Activated CD8-positive, alpha-beta T cell treated with anti-CD3 and anti-CD28 coated beads for 36 hours (primary cell): ENCODE data around the gene APOA5. TPM values are rescaled to one million over a fixed set of nuclear protein-coding genes. Genes with fewer than 3 reads are reported as not detected.

Source experiments
- ATAC-seq: fragments of 200-7000 bp; cut with Tn5 transposase; one replicate; pipeline ENCODE4 v1.10.0; 2021; ENCODE audit warnings: mild to moderate bottlenecking, moderate library complexity
- CTCF ChIA-PET: fragments of 350-600 bp; sonication (Branson Sonifier 250); formaldehyde crosslinking; loops from one replicate; lab custom pipeline; 2021; ENCODE audit warnings: antibody characterized with exemption; lab: Charles Lee
- POLR2A ChIA-PET: fragments of 350-600 bp; sonication (Branson Sonifier 250); formaldehyde crosslinking; loops from one replicate; lab custom pipeline; 2021; ENCODE audit warnings: antibody characterized with exemption; lab: Charles Lee
- DNase-seq: peaks from one replicate; pipeline ENCODE4 v3.0.0-alpha.2; 2020
- H3K27ac Mint-ChIP-seq: one replicate; pipeline ENCODE4 v1.8.0; 2021; ENCODE audit warnings: mild to moderate bottlenecking, mixed read lengths
- H3K27me3 Mint-ChIP-seq: one replicate; pipeline ENCODE4 v1.8.0; 2021; ENCODE audit warnings: mixed read lengths
- H3K36me3 Mint-ChIP-seq: one replicate; pipeline ENCODE4 v1.8.0; 2021; ENCODE audit warnings: low read depth, mixed read lengths
- H3K4me1 Mint-ChIP-seq: one replicate; pipeline ENCODE4 v1.8.0; 2021; ENCODE audit warnings: low read depth, mixed read lengths
- H3K4me3 Mint-ChIP-seq: one replicate; pipeline ENCODE4 v1.8.0; 2021; ENCODE audit warnings: mild to moderate bottlenecking, moderate library complexity, mixed read lengths
- H3K9me3 Mint-ChIP-seq: one replicate; pipeline ENCODE4 v1.8.0; 2021; ENCODE audit warnings: mixed read lengths
- CTCF ChIP-seq: fragments of 200-600 bp; IDR thresholded peaks from one replicate; pipeline ENCODE4 v1.8.0; 2022; ENCODE audit warnings: antibody characterized with exemption, mild to moderate bottlenecking
- intact Hi-C: fragments of 100-400 bp; cut with micrococcal nuclease; formaldehyde crosslinking; loops from one replicate; pipeline ENCODE4 v1.10.0; 2022
- total RNA-seq, 2 experiments: library from RNA; stranded (reverse); gene quantifications; one replicate each; pipeline ENCODE4 v1.2.3, GENCODE V29; 2021

Gene APOA5
- total RNA-seq, 2 experiments from 2014 or later = not detected

- Mint-ChIP-seq H3K27me3 (no peaks in the 10 kb centered on the region), H3K4me3 (no peak overlapping the region), H3K27ac (peak overlapping the region; percentile 65), H3K4me1 (peaks cover 62% of the 10 kb centered on the region), H3K36me3 (peaks cover 58% of the 10 kb centered on the region), H3K9me3 (no peaks in the 10 kb centered on the region)
- no peak for TF ChIP-seq CTCF
- ATAC-seq (no peak), DNase-seq (no peak)
- intact Hi-C loops = loop anchor here (5.0 kb wide), 1 partner anchor 76 kb away; no protein-coding TSS in a partner anchor
- POLR2A ChIA-PET = interaction anchor here (0.6 to 3.6 kb wide), 5 partner anchors 10 to 76 kb away, joined by 3 to 28 read pairs (median 3); partner anchors contain the start of genes APOA5 and ZPR1
- CTCF ChIA-PET = interaction anchor here (2.3 to 3.6 kb wide), 3 partner anchors 11 to 59 kb away, joined by 9 to 17 read pairs (median 12); partner anchors contain the start of genes APOA5 and ZPR1
Observed at GRCh38 chr11:116776522-116776984, 15.1 kb downstream of the APOA5 start.

GRCh38 chr11:116775975-116776374 lies 15.7 kb downstream of the APOA5 start:
- peaks cover 63% of the 10 kb centered on the region for H3K4me1 Mint-ChIP-seq
- TF ChIP-seq CTCF = no peak
- ATAC-seq (no peak), DNase-seq (no peak)
- H3K36me3 Mint-ChIP-seq = peaks cover 54% of the 10 kb centered on the region
- no peak overlapping the region for H3K4me3 Mint-ChIP-seq
- intact Hi-C loops = loop anchor here (5.0 kb wide), 1 partner anchor 76 kb away; no protein-coding TSS in a partner anchor
- no peaks in the 10 kb centered on the region for H3K9me3 Mint-ChIP-seq
- ChIA-PET CTCF (interaction anchor here (2.3 to 3.0 kb wide), 2 partner anchors 11 to 15 kb away, joined by 9 to 17 read pairs; partner anchors contain the start of genes APOA5 and ZPR1), POLR2A (interaction anchor here (0.6 to 3.6 kb wide), 4 partner anchors 11 to 454 kb away, joined by 3 to 28 read pairs (median 4); partner anchors contain the start of genes APOA5 and ZPR1)
- peak overlapping the region; percentile 31 for H3K27ac Mint-ChIP-seq
- H3K27me3 Mint-ChIP-seq = no peaks in the 10 kb centered on the region

GRCh38 chr11:116774661-116775060 lies 17.0 kb downstream of the APOA5 start:
- Mint-ChIP-seq H3K4me3 (no peak overlapping the region), H3K9me3 (no peaks in the 10 kb centered on the region), H3K4me1 (peaks cover 60% of the 10 kb centered on the region), H3K27me3 (no peaks in the 10 kb centered on the region), H3K27ac (no peak overlapping the region), H3K36me3 (peaks cover 50% of the 10 kb centered on the region)
- DNase-seq = no peak
- no peak for ATAC-seq
- ChIA-PET CTCF (interaction anchor here (1.0 to 2.6 kb wide), 2 partner anchors 12 to 13 kb away, joined by 3 to 9 read pairs; partner anchors contain the start of gene ZPR1), POLR2A (interaction anchor here (1.1 to 4.5 kb wide), 3 partner anchors 13 to 456 kb away, joined by 4 to 44 read pairs (median 4); partner anchors contain the start of genes SIK3 and ZPR1)
- intact Hi-C loops = loop anchor here (5.0 kb wide), 1 partner anchor 78 kb away; no protein-coding TSS in a partner anchor
- TF ChIP-seq CTCF = no peak

GRCh38 chr11:116773203-116774097 lies 18.2 kb downstream of the APOA5 start:
- DNase-seq (no peak), ATAC-seq (no peak)
- Mint-ChIP-seq H3K4me3 (peak overlapping the region; percentile 92), H3K27ac (peak overlapping the region; percentile 98), H3K4me1 (peaks cover 55% of the 10 kb centered on the region), H3K36me3 (peaks cover 46% of the 10 kb centered on the region), H3K9me3 (no peaks in the 10 kb centered on the region), H3K27me3 (no peaks in the 10 kb centered on the region)
- ChIA-PET POLR2A (interaction anchor here (1.0 to 4.5 kb wide), 10 partner anchors 8 to 408 kb away, joined by 3 to 44 read pairs (median 4); partner anchors contain the start of genes APOA5, SIK3 and ZPR1), CTCF (interaction anchor here (1.0 to 2.6 kb wide), 9 partner anchors 12 to 326 kb away, joined by 3 to 9 read pairs (median 3); partner anchors contain the start of genes APOA5 and ZPR1)
- TF ChIP-seq CTCF = no peak
- intact Hi-C loops = no loop called here
